ENCODE results near the gene TTC16. TPM values are rescaled to one million over a fixed set of nuclear protein-coding genes. Genes with fewer than 3 reads are reported as not detected.

Gene TTC16
- total and polyA plus RNA-seq, 2 experiments from 2014 or later, result not detected

GRCh38 chr9:127729522-127730256, 13.8 kb downstream of the TTC16 start:
- TF ChIP-seq CTCF (IDR thresholded peaks at IDR 0.05; ENCODE audit: poor library complexity), result no peak
- TF ChIP-seq EZH2 (IDR thresholded peaks at IDR 0.05; ENCODE audit: borderline replicate concordance), result no peak
- no peak for TF ChIP-seq EZH2phosphoT487 (IDR thresholded peaks at IDR 0.05; ENCODE audit: low read depth, severe bottlenecking, unreplicated experiment)
- WGBS (ENCODE audit: low lambda C conversion rate, missing lambda C conversion rate), result 90% methylated on average over 18 of the region's 18 CpGs
- H3K9me2 ChIP-seq (replicated peaks; ENCODE audit: insufficient read depth), result no peaks in the 10 kb centered on the region
- H3K27ac ChIP-seq, result no peak overlapping the region
- H3K79me2 ChIP-seq, result peaks cover 5% of the 10 kb centered on the region
- H3K36me3 ChIP-seq (replicated peaks; ENCODE audit: insufficient read depth, low read depth), result no peaks in the 10 kb centered on the region
- no peak overlapping the region for H2AFZ ChIP-seq
- peaks cover 4% of the 10 kb centered on the region for H3K4me1 ChIP-seq (ENCODE audit: insufficient read depth)
- H3K27me3 ChIP-seq, result no peaks in the 10 kb centered on the region
- no peak for DNase-seq (ENCODE audit: low spot score)
- H3K4me2 ChIP-seq, result no peak overlapping the region
- no peaks in the 10 kb centered on the region for H3K9me3 ChIP-seq (ENCODE audit: low read depth)
- H4K20me1 ChIP-seq (ENCODE audit: insufficient read depth, poor library complexity, severe bottlenecking), result no peaks in the 10 kb centered on the region
- no peak overlapping the region for H3K4me3 ChIP-seq

GRCh38 chr9:127730262-127730661, 14.4 kb downstream of the TTC16 start:
- no peak for TF ChIP-seq EZH2 (IDR thresholded peaks at IDR 0.05; ENCODE audit: borderline replicate concordance)
- no peak overlapping the region for H3K4me2 ChIP-seq
- peaks cover 4% of the 10 kb centered on the region for H3K4me1 ChIP-seq (ENCODE audit: insufficient read depth)
- H3K36me3 ChIP-seq (replicated peaks; ENCODE audit: insufficient read depth, low read depth), result no peaks in the 10 kb centered on the region
- H3K9me2 ChIP-seq (replicated peaks; ENCODE audit: insufficient read depth), result no peaks in the 10 kb centered on the region
- H3K27me3 ChIP-seq, result no peaks in the 10 kb centered on the region
- no peak overlapping the region for H2AFZ ChIP-seq
- H3K9me3 ChIP-seq (ENCODE audit: low read depth), result no peaks in the 10 kb centered on the region
- no peak overlapping the region for H3K4me3 ChIP-seq
- H4K20me1 ChIP-seq (ENCODE audit: insufficient read depth, poor library complexity, severe bottlenecking), result no peaks in the 10 kb centered on the region
- peaks cover 5% of the 10 kb centered on the region for H3K79me2 ChIP-seq
- H3K27ac ChIP-seq, result no peak overlapping the region
- DNase-seq (ENCODE audit: low spot score), result no peak
- WGBS (ENCODE audit: low lambda C conversion rate, missing lambda C conversion rate), result 93% methylated on average over 9 of the region's 9 CpGs

DNA sequence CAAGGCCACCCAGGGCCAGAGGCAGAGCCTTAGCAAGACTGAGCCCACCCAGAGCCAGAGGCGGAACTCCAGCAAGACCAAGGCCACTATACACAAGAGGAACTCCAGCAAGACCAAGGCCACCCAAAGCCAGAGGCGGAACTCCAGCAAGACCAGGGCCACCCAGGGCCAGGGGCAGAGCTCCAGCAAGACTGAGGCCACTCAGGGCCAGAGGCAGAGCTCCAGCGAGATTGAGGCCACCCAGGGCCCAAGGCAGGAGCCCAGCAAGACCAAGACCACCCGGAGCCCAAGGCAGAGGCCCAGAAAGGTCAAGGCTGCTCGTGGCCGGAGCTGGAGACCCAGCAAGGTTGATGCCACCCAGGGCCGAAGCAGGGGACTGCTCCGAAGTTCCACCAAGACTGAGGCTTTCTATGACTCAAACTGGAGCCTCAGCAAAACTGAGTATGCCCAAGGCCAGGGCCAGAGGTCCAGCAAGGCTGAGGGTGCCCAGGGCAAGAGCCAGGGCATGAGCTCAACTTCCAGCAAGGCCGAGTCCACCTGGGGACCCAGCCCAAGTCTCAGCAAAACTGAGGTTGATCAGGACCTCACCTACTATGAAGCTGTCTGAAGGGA, 15.0 kb downstream of the TTC16 start:
- no peaks in the 10 kb centered on the region for H4K20me1 ChIP-seq (ENCODE audit: insufficient read depth, poor library complexity, severe bottlenecking)
- no peak for TF ChIP-seq EZH2 (IDR thresholded peaks at IDR 0.05; ENCODE audit: borderline replicate concordance)
- no peak for DNase-seq (ENCODE audit: low spot score)
- 92% methylated on average over 9 of the region's 9 CpGs for WGBS (ENCODE audit: low lambda C conversion rate, missing lambda C conversion rate)
- H3K9me3 ChIP-seq (ENCODE audit: low read depth), result no peaks in the 10 kb centered on the region
- H3K27ac ChIP-seq, result no peak overlapping the region
- no peaks in the 10 kb centered on the region for H3K36me3 ChIP-seq (replicated peaks; ENCODE audit: insufficient read depth, low read depth)
- peaks cover 5% of the 10 kb centered on the region for H3K79me2 ChIP-seq
- H3K9me2 ChIP-seq (replicated peaks; ENCODE audit: insufficient read depth), result no peaks in the 10 kb centered on the region
- peaks cover 4% of the 10 kb centered on the region for H3K4me1 ChIP-seq (ENCODE audit: insufficient read depth)
- H3K4me3 ChIP-seq, result no peak overlapping the region
- H2AFZ ChIP-seq, result no peak overlapping the region
- H3K27me3 ChIP-seq, result no peaks in the 10 kb centered on the region
- no peak overlapping the region for H3K4me2 ChIP-seq

DNA sequence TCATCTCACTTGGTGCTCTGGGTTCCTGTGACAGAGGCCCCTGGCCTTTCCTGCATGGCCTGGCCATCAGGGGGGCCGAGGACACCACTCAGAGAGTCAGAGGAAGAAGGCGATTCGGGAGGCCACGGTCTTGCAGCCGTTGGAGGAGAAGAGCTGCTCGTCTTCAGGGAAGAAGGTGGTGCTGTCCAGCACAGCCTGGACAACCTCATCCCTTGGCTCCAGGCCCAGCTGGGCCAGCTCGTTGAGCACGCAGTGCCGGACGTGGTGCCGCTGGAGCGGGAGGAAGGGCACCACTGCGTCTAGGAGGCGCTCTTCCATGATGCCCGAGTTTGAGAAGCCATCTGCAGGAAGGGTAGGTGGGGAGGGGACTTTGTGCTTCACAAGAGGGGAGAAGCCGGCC, 16.1 kb downstream of the TTC16 start:
- DNase-seq (ENCODE audit: low spot score), result no peak
- no peaks in the 10 kb centered on the region for H4K20me1 ChIP-seq (ENCODE audit: insufficient read depth, poor library complexity, severe bottlenecking)
- peaks cover 4% of the 10 kb centered on the region for H3K4me1 ChIP-seq (ENCODE audit: insufficient read depth)
- no peaks in the 10 kb centered on the region for H3K27me3 ChIP-seq
- no peak overlapping the region for H3K4me3 ChIP-seq
- TF ChIP-seq EZH2phosphoT487 (IDR thresholded peaks at IDR 0.05; ENCODE audit: low read depth, severe bottlenecking, unreplicated experiment), result no peak
- TF ChIP-seq EZH2 (IDR thresholded peaks at IDR 0.05; ENCODE audit: borderline replicate concordance), result no peak
- no peak for TF ChIP-seq CTCF (IDR thresholded peaks at IDR 0.05; ENCODE audit: poor library complexity)
- no peaks in the 10 kb centered on the region for H3K9me2 ChIP-seq (replicated peaks; ENCODE audit: insufficient read depth)
- WGBS (ENCODE audit: low lambda C conversion rate, missing lambda C conversion rate), result 93% methylated on average over 16 of the region's 16 CpGs
- H3K79me2 ChIP-seq, result peaks cover 5% of the 10 kb centered on the region
- no peak overlapping the region for H3K4me2 ChIP-seq
- H2AFZ ChIP-seq, result no peak overlapping the region
- no peaks in the 10 kb centered on the region for H3K9me3 ChIP-seq (ENCODE audit: low read depth)
- no peak overlapping the region for H3K27ac ChIP-seq
- no peaks in the 10 kb centered on the region for H3K36me3 ChIP-seq (replicated peaks; ENCODE audit: insufficient read depth, low read depth)

Data from hepatocyte (in vitro differentiated cells).